Measurements from ENCODE around the gene CPTP. TPM values are rescaled to one million over a fixed set of nuclear protein-coding genes. Genes with fewer than 3 reads are reported as not detected.

CPTP gene
- polyA plus RNA-seq, 3 donors = 6.4 to 7.7 (median 7.4) TPM

GRCh38 chr1:1285102-1285571, 39.5 kb upstream of the CPTP start:
- no peak overlapping the region for H3K27ac ChIP-seq (ENCODE audit: low read depth in 1 of 2, low read length in 2 of 2)
- H3K4me1 ChIP-seq (ENCODE audit: control insufficient read depth in 1 of 2, insufficient read depth in 2 of 2, low read length in 2 of 2) = no peaks in the 10 kb centered on the region
- no peak for DNase-seq
- WGBS (ENCODE audit: insufficient coverage) = 93% methylated on average over 22 of the region's 22 CpGs
- Mint-ChIP-seq H3K36me3 (no peaks in the 10 kb centered on the region), H3K4me3 (no peak overlapping the region), H3K27ac (no peak overlapping the region), H3K4me1 (no peaks in the 10 kb centered on the region), H3K9me3 (peaks cover 0 to 7% (median 0%) of the 10 kb centered on the region in 7 donors), H3K27me3 (ENCODE audit: low read depth in 3 of 3) (peaks cover 0 to 4% (median 1%) of the 10 kb centered on the region in 3 donors)
- no peak for TF ChIP-seq CTCF (IDR thresholded peaks at IDR 0.05)
- no peaks in the 10 kb centered on the region for H3K9me3 ChIP-seq (replicated peaks in 1 of 2; ENCODE audit: control insufficient read depth in 1 of 2, insufficient read depth in 1 of 2, low read length in 2 of 2)
- H3K27me3 ChIP-seq (ENCODE audit: control insufficient read depth in 2 of 2, insufficient read depth in 2 of 2, low read length in 2 of 2) = no peaks in the 10 kb centered on the region
- no peak overlapping the region for H3K4me3 ChIP-seq (replicated peaks in 1 of 3; ENCODE audit: low read depth in 2 of 3, low read length in 3 of 3)
- no peaks in the 10 kb centered on the region for H4K20me1 ChIP-seq (ENCODE audit: insufficient read depth, low read length)
- intact Hi-C loops (cut with micrococcal nuclease) = no loop called here
- no peak overlapping the region for H3K4me2 ChIP-seq (replicated peaks; ENCODE audit: extremely low read depth, low read length, poor library complexity, severe bottlenecking)
- H3K9ac ChIP-seq (ENCODE audit: insufficient read depth, low read length, poor library complexity, severe bottlenecking) = no peak overlapping the region
- no peaks in the 10 kb centered on the region for H3K79me2 ChIP-seq (ENCODE audit: insufficient read depth, low read length)
- H2AFZ ChIP-seq (ENCODE audit: insufficient read depth, low read depth, low read length, poor library complexity, severe bottlenecking) = no peak overlapping the region
- no peaks in the 10 kb centered on the region for H3K36me3 ChIP-seq (replicated peaks in 1 of 2; ENCODE audit: control insufficient read depth in 1 of 2, insufficient read depth in 2 of 2, low read length in 2 of 2)

GRCh38 chr1:1285611-1286311, 38.8 kb upstream of the CPTP start:
- Mint-ChIP-seq H3K9me3 (peaks cover 0 to 8% (median 0%) of the 10 kb centered on the region in 7 donors), H3K27me3 (ENCODE audit: low read depth in 3 of 3) (peaks cover 0 to 4% (median 1%) of the 10 kb centered on the region in 3 donors), H3K36me3 (no peaks in the 10 kb centered on the region), H3K4me3 (no peak overlapping the region), H3K4me1 (no peaks in the 10 kb centered on the region), H3K27ac (no peak overlapping the region)
- WGBS (ENCODE audit: insufficient coverage) = 83% methylated on average over 34 of the region's 37 CpGs
- Histone ChIP-seq H3K27ac (ENCODE audit: low read depth in 1 of 2, low read length in 2 of 2) (no peak overlapping the region), H3K79me2 (ENCODE audit: insufficient read depth, low read length) (no peaks in the 10 kb centered on the region), H3K9me3 (replicated peaks in 1 of 2; ENCODE audit: control insufficient read depth in 1 of 2, insufficient read depth in 1 of 2, low read length in 2 of 2) (no peaks in the 10 kb centered on the region), H3K27me3 (ENCODE audit: control insufficient read depth in 2 of 2, insufficient read depth in 2 of 2, low read length in 2 of 2) (no peaks in the 10 kb centered on the region), H2AFZ (ENCODE audit: insufficient read depth, low read depth, low read length, poor library complexity, severe bottlenecking) (no peak overlapping the region), H4K20me1 (ENCODE audit: insufficient read depth, low read length) (no peaks in the 10 kb centered on the region), H3K4me2 (replicated peaks; ENCODE audit: extremely low read depth, low read length, poor library complexity, severe bottlenecking) (no peak overlapping the region), H3K4me3 (replicated peaks in 1 of 3; ENCODE audit: low read depth in 2 of 3, low read length in 3 of 3) (no peak overlapping the region), H3K36me3 (replicated peaks in 1 of 2; ENCODE audit: control insufficient read depth in 1 of 2, insufficient read depth in 2 of 2, low read length in 2 of 2) (no peaks in the 10 kb centered on the region), H3K4me1 (ENCODE audit: control insufficient read depth in 1 of 2, insufficient read depth in 2 of 2, low read length in 2 of 2) (no peaks in the 10 kb centered on the region), H3K9ac (ENCODE audit: insufficient read depth, low read length, poor library complexity, severe bottlenecking) (no peak overlapping the region)
- TF ChIP-seq CTCF (IDR thresholded peaks at IDR 0.05) = no peak
- DNase-seq = no peak
- intact Hi-C loops (cut with micrococcal nuclease) = no loop called here
